GM18505 (cell line): ENCODE data around the gene GPHB5.
"Not testable (repeated sequence)": the region's sequence is repeated elsewhere in the genome, so short reads cannot be mapped to it uniquely, and the experiment has no call there.

Source experiments
- ATAC-seq: cut with Tn5 transposase; IDR thresholded peaks from one replicate; pipeline ENCODE4 v1.9.1; 2021; ENCODE audit not compliant: unreplicated experiment
- POLR2A ChIP-seq: IDR thresholded peaks from 4 replicates; pipeline ENCODE4 v1.6.1; 2011; ENCODE audit warnings: borderline replicate concordance; ENCODE audit not compliant: insufficient read depth, insufficient read length; ENCODE audit errors: extremely low read depth

GPHB5 gene

GRCh38 chr14:63318835-63319234 lies at the start of gene GPHB5:
Gene GPHB5, minus strand, starts transcription at chr14:63318935. Its CDS starts 1,086 bp downstream, at chr14:63317849.
- ATAC-seq = no peak
- no peak for TF ChIP-seq POLR2A

- ATAC-seq = no peak
- no peak for TF ChIP-seq POLR2A
These were observed 49.1 kb upstream of the GPHB5 start for GRCh38 chr14:63367742-63368364.

- no peak for TF ChIP-seq POLR2A
- ATAC-seq = no peak
These were observed 43.7 kb upstream of the GPHB5 start for GRCh38 chr14:63362389-63362819.

GRCh38 chr14:63361790-63362189 lies 43.1 kb upstream of the GPHB5 start:
- ATAC-seq = no peak
- TF ChIP-seq POLR2A = no peak

GRCh38 chr14:63357841-63358240 lies 39.1 kb upstream of the GPHB5 start:
- no peak for TF ChIP-seq POLR2A
- no peak for ATAC-seq

GRCh38 chr14:63345826-63346225 lies 27.1 kb upstream of the GPHB5 start:
- TF ChIP-seq POLR2A = no peak
- no peak for ATAC-seq

- no peak for ATAC-seq
- no peak for TF ChIP-seq POLR2A
These were observed 25.6 kb upstream of the GPHB5 start for GRCh38 chr14:63344336-63344735.

GRCh38 chr14:63343878-63344277 lies 25.1 kb upstream of the GPHB5 start:
- no peak for ATAC-seq
- TF ChIP-seq POLR2A = no peak

GRCh38 chr14:63342371-63342770 lies 23.6 kb upstream of the GPHB5 start:
- no peak for TF ChIP-seq POLR2A
- ATAC-seq = no peak

GRCh38 chr14:63328787-63329737 lies 10.3 kb upstream of the GPHB5 start:
- ATAC-seq = no peak
- no peak for TF ChIP-seq POLR2A

- TF ChIP-seq POLR2A = no peak
These were observed 8.1 kb upstream of the GPHB5 start for GRCh38 chr14:63326840-63327239.

GRCh38 chr14:63322897-63323573 lies 4.3 kb upstream of the GPHB5 start:
- no peak for ATAC-seq
- no peak for TF ChIP-seq POLR2A

More at GRCh38 chr14:63326840-63327239, 8.1 kb upstream of the GPHB5 start:
- ATAC-seq = no peak

- no peak for TF ChIP-seq POLR2A
- ATAC-seq = no peak
These were observed 3.7 kb upstream of the GPHB5 start for GRCh38 chr14:63322472-63322871.

- no peak for TF ChIP-seq POLR2A
- ATAC-seq = no peak
These were observed 9.9 kb downstream of the GPHB5 start for GRCh38 chr14:63308723-63309317.

- not testable (repeated sequence) for ATAC-seq
These were observed 14.3 kb downstream of the GPHB5 start for GRCh38 chr14:63304429-63304828.
